ENCODE data around the gene NUDT2. TPM values are rescaled to one million over a fixed set of nuclear protein-coding genes. Genes with fewer than 3 reads are reported as not detected.

Gene NUDT2
- polyA plus RNA-seq, 1 of the 3 experiments (the other 2 are of a cell fraction), result 47.8 TPM

DNA sequence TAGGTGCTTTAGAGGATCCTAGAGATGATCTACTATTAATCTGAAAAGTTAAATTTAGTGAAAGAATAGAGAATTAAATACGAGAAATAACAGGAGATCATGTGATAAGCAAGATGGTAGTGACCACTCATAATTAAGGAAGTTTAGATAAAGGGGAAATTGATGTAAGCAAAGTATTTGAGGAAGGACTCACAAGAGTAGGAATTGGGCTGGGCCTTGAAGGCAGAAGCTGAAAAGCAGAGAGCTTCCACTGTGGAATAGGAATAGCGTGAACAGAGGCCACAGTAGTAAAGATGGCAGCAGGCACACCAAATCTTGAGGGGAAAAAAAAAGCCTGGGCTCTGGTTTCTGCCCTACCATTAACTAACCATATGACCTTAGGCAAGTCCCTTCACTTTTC lies 38.3 kb upstream of the NUDT2 start (continued):
- TF ChIP-seq, protein P1, sequence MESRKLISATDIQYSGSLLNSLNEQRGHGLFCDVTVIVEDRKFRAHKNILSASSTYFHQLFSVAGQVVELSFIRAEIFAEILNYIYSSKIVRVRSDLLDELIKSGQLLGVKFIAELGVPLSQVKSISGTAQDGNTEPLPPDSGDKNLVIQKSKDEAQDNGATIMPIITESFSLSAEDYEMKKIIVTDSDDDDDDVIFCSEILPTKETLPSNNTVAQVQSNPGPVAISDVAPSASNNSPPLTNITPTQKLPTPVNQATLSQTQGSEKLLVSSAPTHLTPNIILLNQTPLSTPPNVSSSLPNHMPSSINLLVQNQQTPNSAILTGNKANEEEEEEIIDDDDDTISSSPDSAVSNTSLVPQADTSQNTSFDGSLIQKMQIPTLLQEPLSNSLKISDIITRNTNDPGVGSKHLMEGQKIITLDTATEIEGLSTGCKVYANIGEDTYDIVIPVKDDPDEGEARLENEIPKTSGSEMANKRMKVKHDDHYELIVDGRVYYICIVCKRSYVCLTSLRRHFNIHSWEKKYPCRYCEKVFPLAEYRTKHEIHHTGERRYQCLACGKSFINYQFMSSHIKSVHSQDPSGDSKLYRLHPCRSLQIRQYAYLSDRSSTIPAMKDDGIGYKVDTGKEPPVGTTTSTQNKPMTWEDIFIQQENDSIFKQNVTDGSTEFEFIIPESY (IDR thresholded peaks at IDR 0.05; ENCODE audit: borderline replicate concordance, low read depth), result no peak
- TF ChIP-seq GABPA (IDR thresholded peaks at IDR 0.05; ENCODE audit: low read depth) (no peak), POLR2AphosphoS5 (IDR thresholded peaks at IDR 0.05; ENCODE audit: low read depth, low read length) (no peak)
- TF ChIP-seq, protein P2, sequence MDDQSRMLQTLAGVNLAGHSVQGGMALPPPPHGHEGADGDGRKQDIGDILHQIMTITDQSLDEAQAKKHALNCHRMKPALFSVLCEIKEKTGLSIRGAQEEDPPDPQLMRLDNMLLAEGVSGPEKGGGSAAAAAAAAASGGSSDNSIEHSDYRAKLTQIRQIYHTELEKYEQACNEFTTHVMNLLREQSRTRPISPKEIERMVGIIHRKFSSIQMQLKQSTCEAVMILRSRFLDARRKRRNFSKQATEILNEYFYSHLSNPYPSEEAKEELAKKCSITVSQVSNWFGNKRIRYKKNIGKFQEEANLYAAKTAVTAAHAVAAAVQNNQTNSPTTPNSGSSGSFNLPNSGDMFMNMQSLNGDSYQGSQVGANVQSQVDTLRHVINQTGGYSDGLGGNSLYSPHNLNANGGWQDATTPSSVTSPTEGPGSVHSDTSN (IDR thresholded peaks at IDR 0.05), result no peak

DNA sequence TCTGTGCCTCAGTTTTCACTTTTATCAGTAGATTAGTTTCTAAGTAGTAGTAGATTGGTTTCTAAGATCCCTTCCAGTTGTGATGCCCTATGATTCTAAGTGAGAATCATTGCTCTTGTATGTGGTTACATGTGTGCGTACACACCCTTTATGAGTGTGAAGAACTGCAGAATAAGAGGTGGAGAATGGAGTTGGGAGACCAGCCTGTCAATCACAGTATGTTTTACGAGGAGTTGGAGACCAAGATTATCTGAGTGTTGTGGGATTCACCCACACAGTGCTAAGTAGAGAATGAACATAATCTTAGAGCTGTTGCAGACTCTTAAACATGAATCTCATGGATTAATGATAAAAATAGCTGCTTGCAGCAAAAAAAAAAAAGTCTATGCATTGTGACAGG lies 37.9 kb upstream of the NUDT2 start:
- Histone ChIP-seq H3K9me3 (no peaks in the 10 kb centered on the region), H4K20me1 (ENCODE audit: insufficient read depth) (no peaks in the 10 kb centered on the region), H3K27me3 (ENCODE audit: insufficient read depth) (no peaks in the 10 kb centered on the region), H2AFZ (ENCODE audit: low read depth) (no peak overlapping the region), H3K4me2 (no peak overlapping the region), H3K4me1 (ENCODE audit: control insufficient read depth in 1 of 2, insufficient read depth in 2 of 2, low read depth in 1 of 2, low read length in 1 of 2) (no peaks in the 10 kb centered on the region), H3K9me2 (no peaks in the 10 kb centered on the region), H3F3A (replicated peaks; ENCODE audit: insufficient read depth) (no peaks in the 10 kb centered on the region), H3K36me3 (replicated peaks in 1 of 2; ENCODE audit: control insufficient read depth in 1 of 2, insufficient read depth in 2 of 2, low read length in 1 of 2) (peaks cover 0 to 16% of the 10 kb centered on the region in 2 experiments), H3K9ac (no peak overlapping the region), H3K27ac (ENCODE audit: low read depth in 2 of 2, low read length in 1 of 2) (no peak overlapping the region), H3K79me2 (ENCODE audit: insufficient read depth) (no peaks in the 10 kb centered on the region), H3K4me3 (ENCODE audit: low read depth in 2 of 2, low read length in 1 of 2) (no peak overlapping the region)
- DNase-seq, result no peak
- 81% methylated on average over 2 of the region's 2 CpGs for WGBS (ENCODE audit: low lambda C conversion rate)
- POLR2A ChIA-PET, result no interaction called here
- CTCF ChIA-PET, result no interaction called here
- TF ChIP-seq EZH2phosphoT487 (IDR thresholded peaks at IDR 0.05; ENCODE audit: borderline replicate concordance, low read depth) (no peak), EP300 (IDR thresholded peaks at IDR 0.05; ENCODE audit: borderline replicate concordance in 1 of 2, low read depth in 1 of 2, low read length in 1 of 2) (no peak), RXRA (IDR thresholded peaks at IDR 0.05; ENCODE audit: borderline replicate concordance, low read depth) (no peak), RAD21 (IDR thresholded peaks at IDR 0.05; ENCODE audit: low read length) (no peak), NRF1 (IDR thresholded peaks at IDR 0.05; ENCODE audit: low read depth, low read length) (no peak), GATA2 (CRISPR knock-in tag; IDR thresholded peaks at IDR 0.05) (no peak), NFIC (IDR thresholded peaks at IDR 0.05; ENCODE audit: borderline replicate concordance) (no peak), JUND (IDR thresholded peaks at IDR 0.05) (no peak), YY1 (IDR thresholded peaks at IDR 0.05; ENCODE audit: low read depth) (no peak), GABPA (IDR thresholded peaks at IDR 0.05; ENCODE audit: low read depth) (no peak), RFX5 (IDR thresholded peaks at IDR 0.05; ENCODE audit: low read length) (no peak), FOXM1 (IDR thresholded peaks at IDR 0.05; ENCODE audit: low read depth) (no peak), POLR2AphosphoS5 (IDR thresholded peaks at IDR 0.05; ENCODE audit: low read depth, low read length) (no peak)
- TF ChIP-seq, protein P3, sequence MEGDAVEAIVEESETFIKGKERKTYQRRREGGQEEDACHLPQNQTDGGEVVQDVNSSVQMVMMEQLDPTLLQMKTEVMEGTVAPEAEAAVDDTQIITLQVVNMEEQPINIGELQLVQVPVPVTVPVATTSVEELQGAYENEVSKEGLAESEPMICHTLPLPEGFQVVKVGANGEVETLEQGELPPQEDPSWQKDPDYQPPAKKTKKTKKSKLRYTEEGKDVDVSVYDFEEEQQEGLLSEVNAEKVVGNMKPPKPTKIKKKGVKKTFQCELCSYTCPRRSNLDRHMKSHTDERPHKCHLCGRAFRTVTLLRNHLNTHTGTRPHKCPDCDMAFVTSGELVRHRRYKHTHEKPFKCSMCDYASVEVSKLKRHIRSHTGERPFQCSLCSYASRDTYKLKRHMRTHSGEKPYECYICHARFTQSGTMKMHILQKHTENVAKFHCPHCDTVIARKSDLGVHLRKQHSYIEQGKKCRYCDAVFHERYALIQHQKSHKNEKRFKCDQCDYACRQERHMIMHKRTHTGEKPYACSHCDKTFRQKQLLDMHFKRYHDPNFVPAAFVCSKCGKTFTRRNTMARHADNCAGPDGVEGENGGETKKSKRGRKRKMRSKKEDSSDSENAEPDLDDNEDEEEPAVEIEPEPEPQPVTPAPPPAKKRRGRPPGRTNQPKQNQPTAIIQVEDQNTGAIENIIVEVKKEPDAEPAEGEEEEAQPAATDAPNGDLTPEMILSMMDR (IDR thresholded peaks at IDR 0.05), result no peak
- TF ChIP-seq, protein P4, sequence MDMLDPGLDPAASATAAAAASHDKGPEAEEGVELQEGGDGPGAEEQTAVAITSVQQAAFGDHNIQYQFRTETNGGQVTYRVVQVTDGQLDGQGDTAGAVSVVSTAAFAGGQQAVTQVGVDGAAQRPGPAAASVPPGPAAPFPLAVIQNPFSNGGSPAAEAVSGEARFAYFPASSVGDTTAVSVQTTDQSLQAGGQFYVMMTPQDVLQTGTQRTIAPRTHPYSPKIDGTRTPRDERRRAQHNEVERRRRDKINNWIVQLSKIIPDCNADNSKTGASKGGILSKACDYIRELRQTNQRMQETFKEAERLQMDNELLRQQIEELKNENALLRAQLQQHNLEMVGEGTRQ (IDR thresholded peaks at IDR 0.05; ENCODE audit: borderline replicate concordance, low read depth, low read length), result no peak
- TF ChIP-seq, protein P5, sequence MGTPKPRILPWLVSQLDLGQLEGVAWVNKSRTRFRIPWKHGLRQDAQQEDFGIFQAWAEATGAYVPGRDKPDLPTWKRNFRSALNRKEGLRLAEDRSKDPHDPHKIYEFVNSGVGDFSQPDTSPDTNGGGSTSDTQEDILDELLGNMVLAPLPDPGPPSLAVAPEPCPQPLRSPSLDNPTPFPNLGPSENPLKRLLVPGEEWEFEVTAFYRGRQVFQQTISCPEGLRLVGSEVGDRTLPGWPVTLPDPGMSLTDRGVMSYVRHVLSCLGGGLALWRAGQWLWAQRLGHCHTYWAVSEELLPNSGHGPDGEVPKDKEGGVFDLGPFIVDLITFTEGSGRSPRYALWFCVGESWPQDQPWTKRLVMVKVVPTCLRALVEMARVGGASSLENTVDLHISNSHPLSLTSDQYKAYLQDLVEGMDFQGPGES (IDR thresholded peaks at IDR 0.05; ENCODE audit: low read depth, low read length), result no peak
- TF ChIP-seq, protein P6, sequence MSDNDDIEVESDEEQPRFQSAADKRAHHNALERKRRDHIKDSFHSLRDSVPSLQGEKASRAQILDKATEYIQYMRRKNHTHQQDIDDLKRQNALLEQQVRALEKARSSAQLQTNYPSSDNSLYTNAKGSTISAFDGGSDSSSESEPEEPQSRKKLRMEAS (IDR thresholded peaks at IDR 0.05; ENCODE audit: low read depth), result no peak
- TF ChIP-seq, protein P7, sequence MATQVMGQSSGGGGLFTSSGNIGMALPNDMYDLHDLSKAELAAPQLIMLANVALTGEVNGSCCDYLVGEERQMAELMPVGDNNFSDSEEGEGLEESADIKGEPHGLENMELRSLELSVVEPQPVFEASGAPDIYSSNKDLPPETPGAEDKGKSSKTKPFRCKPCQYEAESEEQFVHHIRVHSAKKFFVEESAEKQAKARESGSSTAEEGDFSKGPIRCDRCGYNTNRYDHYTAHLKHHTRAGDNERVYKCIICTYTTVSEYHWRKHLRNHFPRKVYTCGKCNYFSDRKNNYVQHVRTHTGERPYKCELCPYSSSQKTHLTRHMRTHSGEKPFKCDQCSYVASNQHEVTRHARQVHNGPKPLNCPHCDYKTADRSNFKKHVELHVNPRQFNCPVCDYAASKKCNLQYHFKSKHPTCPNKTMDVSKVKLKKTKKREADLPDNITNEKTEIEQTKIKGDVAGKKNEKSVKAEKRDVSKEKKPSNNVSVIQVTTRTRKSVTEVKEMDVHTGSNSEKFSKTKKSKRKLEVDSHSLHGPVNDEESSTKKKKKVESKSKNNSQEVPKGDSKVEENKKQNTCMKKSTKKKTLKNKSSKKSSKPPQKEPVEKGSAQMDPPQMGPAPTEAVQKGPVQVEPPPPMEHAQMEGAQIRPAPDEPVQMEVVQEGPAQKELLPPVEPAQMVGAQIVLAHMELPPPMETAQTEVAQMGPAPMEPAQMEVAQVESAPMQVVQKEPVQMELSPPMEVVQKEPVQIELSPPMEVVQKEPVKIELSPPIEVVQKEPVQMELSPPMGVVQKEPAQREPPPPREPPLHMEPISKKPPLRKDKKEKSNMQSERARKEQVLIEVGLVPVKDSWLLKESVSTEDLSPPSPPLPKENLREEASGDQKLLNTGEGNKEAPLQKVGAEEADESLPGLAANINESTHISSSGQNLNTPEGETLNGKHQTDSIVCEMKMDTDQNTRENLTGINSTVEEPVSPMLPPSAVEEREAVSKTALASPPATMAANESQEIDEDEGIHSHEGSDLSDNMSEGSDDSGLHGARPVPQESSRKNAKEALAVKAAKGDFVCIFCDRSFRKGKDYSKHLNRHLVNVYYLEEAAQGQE (IDR thresholded peaks at IDR 0.05; ENCODE audit: low read depth, low read length), result no peak
